Nephron progenitor cell (in vitro differentiated cells): ENCODE measurements around the gene TGM5.

Experiments used
- DNase-seq: peaks from one replicate; pipeline ENCODE4 v3.0.0; 2021
- H3K27ac Mint-ChIP-seq: 2 replicates; pipeline ENCODE4 v1.8.0; 2021; ENCODE audit warnings: mild to moderate bottlenecking, moderate library complexity, mixed read lengths
- H3K27me3 Mint-ChIP-seq: 2 replicates; pipeline ENCODE4 v1.8.0; 2021; ENCODE audit warnings: mild to moderate bottlenecking, low read depth, mixed read lengths; ENCODE audit not compliant: poor library complexity
- H3K36me3 Mint-ChIP-seq: 2 replicates; pipeline ENCODE4 v1.8.0; 2021; ENCODE audit warnings: low read depth, mixed read lengths
- H3K4me1 Mint-ChIP-seq: 2 replicates; pipeline ENCODE4 v1.8.0; 2021; ENCODE audit warnings: mixed read lengths
- H3K4me3 Mint-ChIP-seq: 2 replicates; pipeline ENCODE4 v1.8.0; 2021; ENCODE audit warnings: mild to moderate bottlenecking, moderate library complexity, mixed read lengths
- H3K9me3 Mint-ChIP-seq: 2 replicates; pipeline ENCODE4 v1.8.0; 2021; ENCODE audit warnings: mild to moderate bottlenecking, moderate library complexity, mixed read lengths
- CTCF ChIP-seq: fragments of 200-600 bp; sonication (generic); IDR thresholded peaks from 2 replicates; pipeline ENCODE4 v1.5.0; 2021; ENCODE audit warnings: antibody characterized with exemption

TGM5 gene

DNA sequence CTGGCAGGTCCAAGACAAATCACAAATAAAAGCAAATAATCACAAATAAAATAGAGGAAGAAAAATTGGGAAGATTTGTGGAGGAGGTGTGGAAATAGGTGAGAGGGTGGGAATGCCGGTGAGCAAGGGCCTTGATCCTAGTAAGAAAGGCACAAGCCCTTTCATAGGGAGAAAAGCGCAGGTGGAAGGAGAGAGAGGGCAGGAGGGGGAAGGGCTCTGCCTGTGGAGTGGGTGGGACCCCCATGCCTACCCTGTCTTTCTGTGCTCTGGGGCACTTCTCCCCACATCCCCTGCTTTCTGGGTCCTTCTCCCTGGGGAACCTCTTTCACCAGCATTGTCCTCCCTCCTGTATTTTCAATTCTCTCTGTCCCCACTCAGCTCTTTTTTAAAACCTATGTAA, 711 bp upstream of the TGM5 start:
- H3K9me3 Mint-ChIP-seq: peaks cover 8% of the 10 kb centered on the region
- H3K27ac Mint-ChIP-seq: no peak overlapping the region
- DNase-seq: no peak
- no peaks in the 10 kb centered on the region for H3K4me1 Mint-ChIP-seq
- no peaks in the 10 kb centered on the region for H3K36me3 Mint-ChIP-seq
- H3K4me3 Mint-ChIP-seq: no peak overlapping the region
- peaks cover 62% of the 10 kb centered on the region for H3K27me3 Mint-ChIP-seq
- no peak for TF ChIP-seq CTCF

DNA sequence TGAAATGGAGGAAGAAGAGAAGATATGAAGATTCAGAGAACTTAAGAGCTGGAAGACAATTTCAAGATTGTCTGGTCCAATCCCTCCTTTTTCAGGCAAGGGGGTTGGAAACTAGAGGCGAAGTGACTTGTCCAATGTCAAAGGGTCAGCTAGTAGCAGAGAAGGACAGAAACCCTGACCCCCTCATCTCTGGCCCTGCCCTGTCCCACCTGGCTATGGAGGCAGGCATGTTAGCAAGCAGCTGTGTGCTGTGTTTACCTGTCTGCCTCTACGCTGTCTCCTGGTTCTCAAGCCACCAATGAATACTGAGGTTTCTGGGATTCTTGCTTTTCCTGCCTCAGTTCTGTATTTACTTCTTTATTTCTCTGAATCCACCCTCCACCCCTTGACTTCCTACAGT, 342 bp downstream of the TGM5 start:
- no peak for TF ChIP-seq CTCF
- Mint-ChIP-seq H3K9me3 (no peaks in the 10 kb centered on the region), H3K27me3 (peaks cover 65% of the 10 kb centered on the region), H3K4me3 (no peak overlapping the region), H3K27ac (no peak overlapping the region), H3K36me3 (no peaks in the 10 kb centered on the region), H3K4me1 (no peaks in the 10 kb centered on the region)
- no peak for DNase-seq

DNA sequence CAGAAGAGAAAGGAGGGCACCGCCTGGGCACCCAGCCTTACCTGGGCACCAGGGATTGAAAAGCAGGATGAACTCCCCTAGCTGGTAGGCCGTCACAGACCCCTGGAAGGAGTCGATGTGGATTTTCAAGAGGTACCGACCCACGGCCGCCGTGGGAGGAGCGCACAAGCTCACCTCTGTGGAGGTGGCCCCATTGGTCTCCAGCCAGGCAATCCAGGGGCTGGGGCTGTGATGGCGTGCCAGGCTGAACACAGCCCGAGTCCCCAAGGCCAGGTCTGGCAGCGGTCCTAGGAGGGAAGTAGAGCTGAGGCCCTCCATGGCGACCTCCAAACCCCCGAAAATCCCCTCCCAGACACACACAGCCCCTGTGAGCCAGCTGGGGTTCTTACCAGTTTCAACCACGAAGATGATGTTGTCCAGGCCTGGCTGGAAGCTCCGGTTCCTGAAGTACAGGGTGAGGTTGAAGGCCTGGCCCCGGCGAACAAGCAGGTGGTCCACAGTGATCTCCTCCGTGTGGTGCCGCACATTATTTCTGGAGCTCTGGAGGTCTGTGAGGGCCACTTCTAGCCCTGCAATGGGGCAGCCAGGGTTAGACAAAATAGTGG, 6.6 kb downstream of the TGM5 start:
- no peak overlapping the region for H3K4me3 Mint-ChIP-seq
- H3K27me3 Mint-ChIP-seq: peaks cover 39% of the 10 kb centered on the region
- H3K27ac Mint-ChIP-seq: no peak overlapping the region
- no peak for TF ChIP-seq CTCF
- H3K9me3 Mint-ChIP-seq: no peaks in the 10 kb centered on the region
- no peaks in the 10 kb centered on the region for H3K36me3 Mint-ChIP-seq
- DNase-seq: no peak
- H3K4me1 Mint-ChIP-seq: no peaks in the 10 kb centered on the region

GRCh38 chr15:43258781-43259180, 7.9 kb downstream of the TGM5 start:
- Mint-ChIP-seq H3K27me3 (peaks cover 37% of the 10 kb centered on the region), H3K4me1 (no peaks in the 10 kb centered on the region), H3K9me3 (no peaks in the 10 kb centered on the region), H3K27ac (no peak overlapping the region), H3K36me3 (no peaks in the 10 kb centered on the region), H3K4me3 (no peak overlapping the region)
- no peak for TF ChIP-seq CTCF
- no peak for DNase-seq

DNA sequence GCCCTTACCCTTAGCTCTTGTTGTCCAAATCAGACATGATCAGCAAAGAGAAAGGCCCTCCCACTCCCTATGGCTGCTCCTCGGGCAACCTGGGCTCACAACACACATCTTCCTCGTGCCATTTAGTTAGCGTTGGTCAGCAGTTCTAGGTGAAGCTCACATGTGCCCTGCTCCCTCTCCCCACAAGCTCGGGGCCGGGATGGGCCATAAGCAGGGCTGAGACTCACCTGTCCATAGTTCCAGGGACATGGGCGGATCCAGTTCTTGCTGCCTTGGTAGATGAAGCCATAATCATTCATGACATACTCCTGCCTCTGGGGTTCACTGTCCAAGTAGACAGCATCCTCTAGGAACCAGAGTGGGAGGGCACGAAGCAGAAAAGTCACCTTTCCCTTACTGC, 10.4 kb downstream of the TGM5 start:
- TF ChIP-seq CTCF: no peak
- peaks cover 33% of the 10 kb centered on the region for H3K27me3 Mint-ChIP-seq

DNA sequence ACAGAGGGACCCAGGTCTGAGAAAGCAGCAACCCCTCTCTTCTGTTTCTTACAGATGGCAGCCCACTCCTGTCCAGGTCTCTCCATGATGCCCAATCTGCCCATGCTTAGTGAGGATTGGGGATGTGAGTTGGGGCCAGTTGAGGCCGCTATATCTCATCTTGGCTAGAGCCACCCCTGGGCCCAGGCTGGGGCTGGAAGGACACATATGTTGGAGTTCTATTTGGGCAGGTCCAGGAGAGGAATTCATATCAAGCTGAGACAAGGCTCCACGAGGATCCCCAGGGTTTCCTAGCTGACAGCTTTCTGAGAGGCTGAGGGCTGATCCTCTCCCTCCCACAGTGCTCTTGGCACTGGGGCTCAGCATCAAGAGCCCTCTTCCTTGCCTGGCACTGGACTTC, 11.4 kb downstream of the TGM5 start:
- TF ChIP-seq CTCF: no peak
- Mint-ChIP-seq H3K27me3 (peaks cover 28% of the 10 kb centered on the region), H3K4me3 (no peak overlapping the region), H3K36me3 (no peaks in the 10 kb centered on the region), H3K27ac (no peak overlapping the region), H3K9me3 (no peaks in the 10 kb centered on the region), H3K4me1 (no peaks in the 10 kb centered on the region)
- DNase-seq: no peak

More for the DNA sequence above, 10.4 kb downstream of the TGM5 start:
- Mint-ChIP-seq H3K4me3 (no peak overlapping the region), H3K27ac (no peak overlapping the region), H3K9me3 (no peaks in the 10 kb centered on the region), H3K4me1 (no peaks in the 10 kb centered on the region), H3K36me3 (no peaks in the 10 kb centered on the region)
- no peak for DNase-seq
